KOPT-K1 (cell line): ENCODE results near the gene PRKAB1.
"Not testable (repeated sequence)": the region's sequence is repeated elsewhere in the genome, so short reads cannot be mapped to it uniquely, and the experiment has no call there.

ENCODE experiments used
- H3K27ac ChIP-seq: fragments of 200-600 bp; sonication (generic); 2 replicates; pipeline ENCODE4 v1.5.1; 2016; ENCODE audit warnings: antibody characterized with exemption, mild to moderate bottlenecking, low read depth, low read length; ENCODE audit not compliant: poor library complexity, severe bottlenecking
- H3K36me3 ChIP-seq: fragments of 200-600 bp; sonication (generic); 2 replicates; pipeline ENCODE4 v1.5.1; 2017; ENCODE audit warnings: antibody characterized with exemption, mild to moderate bottlenecking, low read length, moderate library complexity; ENCODE audit not compliant: insufficient read depth
- H3K9me3 ChIP-seq: fragments of 200-600 bp; sonication (generic); 2 replicates; pipeline ENCODE4 v1.5.1; 2017; ENCODE audit warnings: antibody characterized with exemption, low read length, mild to moderate bottlenecking; ENCODE audit not compliant: insufficient read depth, poor library complexity, severe bottlenecking

The PRKAB1 gene

GRCh38 chr12:119649202-119649808 lies 18.6 kb upstream of the PRKAB1 start:
- H3K27ac ChIP-seq = no peak overlapping the region
- peaks cover 23% of the 10 kb centered on the region for H3K9me3 ChIP-seq
- no peaks in the 10 kb centered on the region for H3K36me3 ChIP-seq

DNA sequence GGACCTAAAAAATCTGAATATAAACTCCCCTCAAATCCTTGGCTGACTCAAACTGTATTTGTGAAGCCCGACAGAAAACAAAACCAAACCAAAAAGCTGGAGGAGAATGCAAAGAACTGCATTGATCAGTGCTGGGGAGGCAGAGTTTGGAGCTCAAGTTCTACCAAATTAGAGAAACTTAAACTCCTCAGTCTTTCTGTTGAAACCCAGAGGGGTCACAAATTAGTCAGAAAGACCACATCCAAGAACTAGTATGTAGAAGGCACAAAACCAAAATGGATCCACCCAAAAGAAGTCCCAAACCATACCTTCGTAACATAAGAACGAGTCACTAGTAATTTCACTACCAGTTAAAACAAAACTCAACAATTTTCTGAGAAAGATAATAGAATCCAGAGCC lies 15.3 kb upstream of the PRKAB1 start:
- no peaks in the 10 kb centered on the region for H3K36me3 ChIP-seq
- H3K27ac ChIP-seq = no peak overlapping the region
- peaks cover 32% of the 10 kb centered on the region for H3K9me3 ChIP-seq

DNA sequence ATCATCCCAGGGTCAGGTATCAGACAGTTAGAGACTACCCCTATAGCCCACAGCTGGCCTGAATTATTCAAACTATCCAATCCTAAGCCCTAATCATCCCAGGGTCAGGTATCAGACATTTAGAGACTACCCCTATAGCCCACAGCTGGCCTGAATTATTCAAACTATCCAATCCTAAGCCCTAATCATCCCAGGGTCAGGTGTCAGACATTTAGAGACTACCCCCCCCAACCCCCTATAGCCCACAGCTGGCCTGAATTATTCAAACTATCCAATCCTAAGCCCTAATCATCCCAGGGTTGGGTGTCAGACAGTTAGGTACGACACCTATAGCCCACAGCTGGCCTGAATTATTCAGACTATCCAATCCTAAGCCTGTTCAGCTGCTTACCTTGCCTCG lies 10.9 kb upstream of the PRKAB1 start:
- H3K27ac ChIP-seq, H3K36me3 ChIP-seq: not testable (repeated sequence)
- peaks cover 31% of the 10 kb centered on the region for H3K9me3 ChIP-seq

- H3K27ac ChIP-seq, H3K36me3 ChIP-seq: not testable (repeated sequence)
- H3K9me3 ChIP-seq = peaks cover 19% of the 10 kb centered on the region
Observed at GRCh38 chr12:119658166-119658565, 9.8 kb upstream of the PRKAB1 start.

- H3K27ac ChIP-seq = peak overlapping the region; percentile 26
- peaks cover 9% of the 10 kb centered on the region for H3K9me3 ChIP-seq
- H3K36me3 ChIP-seq = no peaks in the 10 kb centered on the region
Observed at GRCh38 chr12:119659289-119659897, 8.5 kb upstream of the PRKAB1 start.

GRCh38 chr12:119660076-119660475 lies 7.9 kb upstream of the PRKAB1 start:
- peaks cover 6% of the 10 kb centered on the region for H3K9me3 ChIP-seq
- H3K36me3 ChIP-seq = no peaks in the 10 kb centered on the region
- H3K27ac ChIP-seq = peak overlapping the region; percentile 26

- H3K27ac ChIP-seq = no peak overlapping the region
- H3K9me3 ChIP-seq = no peaks in the 10 kb centered on the region
- H3K36me3 ChIP-seq = no peaks in the 10 kb centered on the region
Observed at GRCh38 chr12:119661882-119662281, 6.1 kb upstream of the PRKAB1 start.

DNA sequence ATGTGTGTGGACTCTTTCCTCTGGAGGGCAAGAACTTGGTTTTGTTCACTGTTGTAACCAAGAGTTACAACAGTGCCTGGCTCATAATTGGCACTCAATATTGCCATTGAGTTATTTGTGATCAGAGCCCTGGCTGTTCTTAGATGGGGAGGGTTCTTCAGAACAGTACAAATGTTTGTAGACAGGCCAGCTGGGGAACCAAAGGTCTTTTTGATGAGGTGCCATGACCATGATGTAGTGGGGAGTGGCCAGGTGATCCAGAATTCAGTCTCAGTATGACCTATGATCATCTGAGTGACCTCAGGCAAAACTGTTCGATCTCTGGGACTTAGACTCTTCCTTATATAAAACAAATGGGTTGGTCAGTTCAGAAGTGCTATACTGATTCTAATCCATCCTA lies 3.3 kb upstream of the PRKAB1 start:
- Histone ChIP-seq H3K27ac (peak overlapping the region; percentile 92), H3K9me3 (no peaks in the 10 kb centered on the region), H3K36me3 (0 out of 2 replicates have a peak, but pooled peaks cover under 1% of the 10 kb centered on the region)

- no peaks in the 10 kb centered on the region for H3K9me3 ChIP-seq
- peak overlapping the region; percentile 92 for H3K27ac ChIP-seq
- peaks cover 8% of the 10 kb centered on the region for H3K36me3 ChIP-seq
Observed at GRCh38 chr12:119665164-119665929, 2.6 kb upstream of the PRKAB1 start.

- Histone ChIP-seq H3K9me3 (no peaks in the 10 kb centered on the region), H3K27ac (peak overlapping the region; percentile 92), H3K36me3 (peaks cover 18% of the 10 kb centered on the region)
Observed at GRCh38 chr12:119666226-119666795, 1.6 kb upstream of the PRKAB1 start.

DNA sequence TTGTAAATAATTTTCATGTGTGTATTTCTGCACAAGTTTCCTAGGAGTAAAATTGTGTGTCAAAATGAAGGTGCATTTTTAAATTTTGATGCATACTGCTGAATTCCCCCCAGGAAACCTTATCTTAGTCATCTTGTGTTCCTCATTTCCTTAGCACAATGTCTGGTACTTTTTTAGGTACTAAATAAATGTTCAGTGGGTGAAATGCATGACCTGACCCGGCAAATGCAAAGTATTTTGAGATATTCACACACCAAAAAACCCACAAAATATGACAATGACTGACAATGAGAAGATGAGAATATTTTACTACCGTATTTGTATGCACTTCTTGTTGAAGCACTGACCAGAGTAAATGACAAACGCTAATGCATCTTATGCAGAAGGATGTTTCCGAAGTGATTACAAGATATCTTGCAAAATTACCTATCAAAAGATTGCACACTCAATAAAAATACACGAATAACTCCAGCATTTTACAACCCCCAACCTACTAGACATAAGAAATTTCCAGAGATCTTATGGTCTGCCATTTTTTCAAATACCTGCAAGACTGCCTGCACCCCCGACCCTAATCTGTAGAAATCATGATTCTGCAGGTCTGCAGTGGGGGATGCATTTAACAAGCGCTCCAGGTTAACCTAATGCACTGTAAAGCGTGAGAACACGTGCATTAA lies 895 bp upstream of the PRKAB1 start:
- Histone ChIP-seq H3K9me3 (no peaks in the 10 kb centered on the region), H3K27ac (peak overlapping the region; percentile 92), H3K36me3 (peaks cover 25% of the 10 kb centered on the region)

- peaks cover 38% of the 10 kb centered on the region for H3K36me3 ChIP-seq
- H3K9me3 ChIP-seq = no peaks in the 10 kb centered on the region
- H3K27ac ChIP-seq = peak overlapping the region; percentile 92
Observed at GRCh38 chr12:119668324-119668841, 450 bp downstream of the PRKAB1 start.

GRCh38 chr12:119669744-119670472 lies 2.0 kb downstream of the PRKAB1 start:
- H3K36me3 ChIP-seq = peaks cover 54% of the 10 kb centered on the region
- H3K27ac ChIP-seq = peak overlapping the region; percentile 46
- H3K9me3 ChIP-seq = no peaks in the 10 kb centered on the region

DNA sequence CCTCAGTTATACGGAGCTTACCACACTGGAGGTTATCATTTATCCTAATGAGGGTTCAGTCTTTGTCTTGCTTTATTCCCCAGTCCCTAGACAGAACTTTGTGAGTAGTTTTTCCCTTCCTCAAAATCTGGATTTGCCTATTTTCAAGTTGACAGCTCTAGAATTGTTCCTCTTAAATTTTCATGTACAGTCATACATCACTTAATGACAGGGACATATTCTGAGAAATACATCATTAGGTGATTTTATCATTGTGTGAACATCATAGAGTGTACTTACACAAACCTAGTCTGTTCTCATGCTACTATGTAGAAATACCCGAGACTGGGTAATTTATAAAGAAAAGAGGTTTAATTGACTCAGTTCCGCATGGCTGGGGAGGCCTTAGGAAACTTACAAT lies 3.1 kb downstream of the PRKAB1 start:
- Histone ChIP-seq H3K36me3 (peaks cover 65% of the 10 kb centered on the region), H3K27ac (no peak overlapping the region), H3K9me3 (no peaks in the 10 kb centered on the region)
